H1 (cell line): Measurements from ENCODE around the gene NIT2.
"Not testable (repeated sequence)": the region's sequence is repeated elsewhere in the genome, so short reads cannot be mapped to it uniquely, and the experiment has no call there.

Experiments
- TCF12 ChIP-seq: IDR thresholded peaks from 2 replicates; pipeline ENCODE4 v1.6.1; 2011; ENCODE audit warnings: low read depth, mild to moderate bottlenecking, low read length
- TF ChIP-seq, protein P1 (sequence below): IDR thresholded peaks from 2 replicates; pipeline ENCODE4 v1.6.1; 2011; ENCODE audit warnings: low read length, improper control_type of control experiment

DNA sequence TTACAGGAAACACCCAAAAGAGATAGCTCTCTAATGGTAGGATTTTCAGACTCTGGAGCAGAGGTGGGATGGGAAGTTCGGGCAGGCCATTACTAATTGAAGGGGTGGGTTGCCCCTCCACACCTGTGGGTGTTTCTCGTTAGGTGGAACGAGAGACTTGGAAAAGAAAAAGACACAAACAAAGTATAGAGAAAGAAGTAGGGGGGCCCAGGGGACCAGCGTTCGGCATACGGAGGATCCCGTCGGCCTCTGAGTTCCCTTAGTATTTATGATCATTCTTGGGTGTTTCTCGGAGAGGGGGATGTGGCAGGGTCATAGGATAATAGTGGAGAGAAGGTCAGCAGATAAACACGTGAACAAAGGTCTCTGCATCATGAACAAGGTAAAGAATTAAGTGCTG is 1.7 kb downstream of the NIT2 start:
- not testable (repeated sequence) for TF ChIP-seq TCF12
- TF ChIP-seq, protein P1, sequence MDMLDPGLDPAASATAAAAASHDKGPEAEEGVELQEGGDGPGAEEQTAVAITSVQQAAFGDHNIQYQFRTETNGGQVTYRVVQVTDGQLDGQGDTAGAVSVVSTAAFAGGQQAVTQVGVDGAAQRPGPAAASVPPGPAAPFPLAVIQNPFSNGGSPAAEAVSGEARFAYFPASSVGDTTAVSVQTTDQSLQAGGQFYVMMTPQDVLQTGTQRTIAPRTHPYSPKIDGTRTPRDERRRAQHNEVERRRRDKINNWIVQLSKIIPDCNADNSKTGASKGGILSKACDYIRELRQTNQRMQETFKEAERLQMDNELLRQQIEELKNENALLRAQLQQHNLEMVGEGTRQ: not testable (repeated sequence)
